GM18858 (cell line): ENCODE measurements around the gene GNG2.

Experiments
- ATAC-seq: cut with Tn5 transposase; IDR thresholded peaks from one replicate; pipeline ENCODE4 v1.9.1; 2021; ENCODE audit not compliant: unreplicated experiment

GNG2 gene

DNA sequence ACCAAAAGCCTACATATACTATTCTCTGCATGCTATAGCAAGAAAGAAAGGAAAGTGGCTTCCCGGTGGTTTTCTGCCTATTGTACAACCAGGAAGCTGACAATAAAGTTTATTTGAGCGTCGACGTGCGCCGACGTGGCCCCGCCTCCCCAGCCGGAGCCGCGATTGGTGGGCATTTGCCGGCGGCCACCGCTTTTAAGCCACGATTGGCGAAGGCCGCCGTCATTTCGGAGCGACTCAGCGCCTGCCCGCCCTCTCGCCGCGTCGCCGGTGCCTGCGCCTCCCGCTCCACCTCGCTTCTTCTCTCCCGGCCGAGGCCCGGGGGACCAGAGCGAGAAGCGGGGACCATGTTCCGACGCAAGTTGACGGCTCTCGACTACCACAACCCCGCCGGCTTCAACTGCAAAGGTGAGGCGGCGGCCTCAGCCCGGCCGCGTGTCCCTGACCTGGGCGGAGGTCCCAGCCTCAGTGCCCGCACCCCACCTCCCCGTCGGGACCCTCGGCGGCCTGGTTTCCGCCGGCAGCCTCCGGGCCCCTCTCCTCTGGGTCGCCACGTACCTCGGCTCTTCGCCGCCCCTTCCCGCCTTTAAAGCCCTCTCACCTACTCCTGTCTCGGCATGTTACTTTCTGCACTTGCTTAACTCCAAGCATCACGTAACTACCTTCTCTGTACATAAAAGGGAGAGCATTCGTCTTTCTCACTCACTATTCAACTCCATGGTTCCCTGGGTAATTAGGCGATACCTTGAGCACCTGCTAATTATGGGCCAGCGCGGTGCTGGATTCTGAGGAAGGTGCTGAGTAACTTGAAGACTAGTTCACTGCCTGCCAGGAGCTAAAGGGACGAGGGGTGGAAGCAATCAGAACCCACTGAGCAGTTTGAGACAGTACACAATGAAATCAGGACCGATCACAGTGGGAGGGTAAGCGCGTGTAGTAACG lies 129.2 kb downstream of the GNG2 start, which contains the start of gene RTRAF:
Gene RTRAF, plus strand, starts transcription at position 254 of the 942 bp plus-strand sequence. Its CDS starts 94 bp downstream, at position 348.
- peak; percentile 87 for ATAC-seq

DNA sequence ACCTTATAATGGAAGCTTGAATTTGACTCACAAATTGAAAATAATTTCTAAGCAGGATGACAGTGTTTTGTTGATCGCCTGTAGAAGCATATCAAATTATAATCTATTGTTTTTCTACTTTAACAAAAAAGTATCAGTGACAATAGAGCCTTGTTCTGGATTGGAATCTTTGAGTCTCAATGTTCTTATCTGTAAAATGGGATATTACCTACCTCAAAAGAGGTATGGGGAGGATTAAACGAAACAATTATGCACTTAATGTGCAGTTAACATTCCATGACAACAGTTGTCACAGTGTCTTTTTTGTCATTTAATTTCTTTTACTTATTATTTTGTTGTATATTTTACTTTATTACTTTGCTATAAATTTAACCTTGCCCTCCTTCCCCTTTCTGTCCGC lies 130.1 kb downstream of the GNG2 start:
- ATAC-seq = no peak

DNA sequence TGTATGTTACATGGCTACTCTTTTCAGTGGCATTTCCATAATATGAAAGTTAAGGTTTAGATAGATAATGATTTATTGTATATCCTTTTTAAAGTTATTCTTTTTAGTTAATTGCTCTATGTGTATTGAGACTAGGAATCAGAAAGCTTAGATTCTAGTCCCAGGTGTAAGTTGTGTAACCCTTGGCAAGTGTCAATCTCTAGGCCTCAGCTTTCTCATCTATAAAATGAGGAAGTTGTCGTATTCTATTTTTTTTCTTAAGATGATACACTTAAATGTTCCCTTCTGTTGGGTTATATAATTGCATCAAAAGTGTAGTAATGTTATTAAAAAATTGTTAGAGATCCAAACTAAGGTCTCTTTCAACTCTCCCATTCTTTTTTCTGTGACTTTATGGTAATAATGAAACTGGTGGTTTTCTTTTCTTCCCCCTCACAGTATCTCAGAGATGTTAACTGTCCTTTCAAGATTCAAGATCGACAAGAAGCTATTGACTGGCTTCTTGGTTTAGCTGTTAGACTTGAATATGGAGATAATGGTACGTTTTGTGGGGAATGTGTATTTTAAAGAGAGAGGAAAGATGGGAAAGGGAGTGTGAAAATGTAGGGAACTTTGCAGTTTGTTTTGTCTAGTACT lies 133.0 kb downstream of the GNG2 start:
- ATAC-seq = no peak

DNA sequence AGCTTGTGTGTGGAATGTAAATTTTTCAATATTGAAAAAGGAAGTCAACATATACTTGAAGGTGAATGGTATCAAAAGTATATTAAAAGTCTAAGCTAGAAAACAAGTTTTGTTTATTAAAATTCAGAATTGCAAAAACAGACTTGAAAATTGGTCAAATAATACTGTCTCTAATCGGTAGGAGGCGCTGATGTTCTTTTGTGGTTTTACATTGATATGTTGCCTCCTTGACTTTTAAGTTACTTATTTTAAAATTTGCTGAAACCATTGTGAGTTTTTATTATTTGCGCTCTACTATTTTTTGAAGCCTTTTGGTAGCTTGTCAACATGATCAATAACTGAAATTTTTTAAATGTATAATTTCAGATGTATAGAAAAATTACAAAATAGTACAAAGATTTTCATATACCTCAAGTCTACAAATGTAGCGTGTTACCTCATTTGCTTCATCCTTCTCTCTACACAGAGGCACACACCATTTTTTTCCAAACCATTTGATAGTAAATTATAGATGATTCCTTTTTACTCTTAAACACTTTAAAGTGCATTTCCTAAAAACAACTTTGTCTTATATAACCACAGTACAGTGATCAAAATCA lies 135.8 kb downstream of the GNG2 start:
- ATAC-seq = no peak

GRCh38 chr14:51998348-51998747 lies 137.9 kb downstream of the GNG2 start:
- no peak for ATAC-seq

DNA sequence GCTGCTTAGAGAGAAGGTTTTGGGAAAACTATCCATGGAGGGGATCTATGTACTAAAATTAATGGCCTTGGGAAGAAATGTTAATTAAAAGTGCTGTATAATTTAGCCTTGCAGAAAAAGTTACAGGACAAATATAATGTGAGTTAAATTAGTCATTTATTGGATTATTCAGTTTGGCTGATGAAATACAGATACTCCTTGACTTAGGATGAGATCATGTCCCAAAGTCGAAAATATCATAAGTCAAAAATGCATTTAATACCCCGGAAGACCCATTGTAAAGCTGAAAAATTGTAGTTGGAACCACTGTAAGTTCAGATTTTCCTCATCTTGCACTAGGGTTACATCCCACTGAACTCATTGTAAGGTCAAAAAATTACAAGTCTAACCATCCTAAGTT lies 138.7 kb downstream of the GNG2 start:
- ATAC-seq = no peak

- ATAC-seq = no peak
Observed at GRCh38 chr14:52000019-52000582, 139.7 kb downstream of the GNG2 start.

GRCh38 chr14:52000696-52001095 lies 140.3 kb downstream of the GNG2 start:
- no peak for ATAC-seq

DNA sequence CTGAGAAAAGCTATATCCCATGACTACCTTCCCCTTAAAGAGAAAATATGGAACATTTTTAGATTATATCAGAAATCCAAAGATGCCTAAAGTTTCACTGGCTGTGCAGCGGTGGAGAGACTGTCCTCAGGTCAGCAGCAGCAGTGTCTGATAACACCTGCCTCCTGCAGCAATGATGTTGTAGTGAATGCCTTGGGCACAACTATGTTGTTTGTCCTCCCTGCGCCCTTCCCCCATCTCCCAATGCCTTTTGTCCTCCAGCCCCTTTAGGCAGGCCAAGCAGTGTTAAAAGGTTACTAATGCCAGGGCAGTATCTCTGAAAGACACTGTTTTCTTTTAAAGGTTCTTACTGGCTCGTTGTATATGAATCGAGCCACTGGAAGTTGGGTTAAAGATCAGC lies 142.1 kb downstream of the GNG2 start:
- no peak for ATAC-seq

- ATAC-seq = no peak
Observed at GRCh38 chr14:52003324-52003723, 142.9 kb downstream of the GNG2 start.

DNA sequence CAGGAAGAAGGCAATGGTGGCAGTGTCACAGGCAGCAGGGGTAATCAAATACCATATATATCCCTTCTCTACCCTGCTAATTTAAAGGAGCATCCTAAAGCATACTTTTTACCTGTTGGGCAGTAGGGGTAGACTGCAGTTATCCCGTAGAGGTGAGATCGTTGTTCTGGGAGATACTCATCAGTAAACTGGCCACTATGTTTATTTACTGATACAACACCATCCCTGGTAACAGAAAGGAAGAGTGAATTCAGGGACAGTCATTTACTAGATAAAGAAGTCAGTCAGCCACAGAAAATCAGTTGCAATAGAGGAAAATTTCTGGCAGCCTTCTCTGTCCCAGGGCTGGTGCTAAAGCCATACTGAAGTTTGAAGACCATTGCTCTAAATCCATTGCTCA lies 145.2 kb downstream of the GNG2 start:
- no peak for ATAC-seq

DNA sequence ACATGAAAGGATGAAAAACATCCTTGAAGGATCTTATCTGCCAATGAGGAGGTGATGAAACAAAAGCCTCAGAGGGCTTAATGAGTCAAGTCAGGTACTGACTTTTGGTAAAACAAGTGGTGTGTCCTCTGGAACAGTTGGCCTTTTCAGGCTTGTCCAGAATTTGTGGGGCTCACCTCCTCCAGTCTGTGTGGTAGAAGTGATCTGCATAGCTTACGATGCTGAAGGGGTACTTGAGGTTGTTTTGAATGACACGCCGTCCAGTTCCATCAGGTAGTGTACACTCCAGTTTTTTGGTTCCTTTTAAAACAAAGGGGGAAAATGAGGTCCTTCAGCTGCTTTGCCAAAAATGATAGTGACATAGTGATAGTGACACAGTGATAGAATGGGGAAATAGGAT lies 145.9 kb downstream of the GNG2 start:
- no peak for ATAC-seq

DNA sequence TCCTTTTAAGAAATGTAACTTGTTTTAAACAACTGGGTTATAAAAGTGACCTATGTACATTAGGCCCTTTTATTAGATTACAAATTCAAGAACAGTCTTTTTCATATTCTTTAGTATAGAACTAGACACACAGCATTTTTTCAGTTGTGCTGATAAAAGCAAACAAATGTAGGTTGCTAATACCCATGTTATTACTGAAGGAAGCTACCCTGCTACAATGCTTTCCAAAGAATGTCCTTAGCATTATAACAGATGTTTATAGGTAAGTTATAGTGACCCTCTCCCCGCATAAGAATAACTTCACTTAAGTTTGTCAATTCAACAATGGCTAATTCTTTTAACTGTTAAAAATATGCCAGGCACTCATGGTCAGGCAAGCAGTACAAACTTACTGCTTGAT lies 146.8 kb downstream of the GNG2 start:
- no peak for ATAC-seq

DNA sequence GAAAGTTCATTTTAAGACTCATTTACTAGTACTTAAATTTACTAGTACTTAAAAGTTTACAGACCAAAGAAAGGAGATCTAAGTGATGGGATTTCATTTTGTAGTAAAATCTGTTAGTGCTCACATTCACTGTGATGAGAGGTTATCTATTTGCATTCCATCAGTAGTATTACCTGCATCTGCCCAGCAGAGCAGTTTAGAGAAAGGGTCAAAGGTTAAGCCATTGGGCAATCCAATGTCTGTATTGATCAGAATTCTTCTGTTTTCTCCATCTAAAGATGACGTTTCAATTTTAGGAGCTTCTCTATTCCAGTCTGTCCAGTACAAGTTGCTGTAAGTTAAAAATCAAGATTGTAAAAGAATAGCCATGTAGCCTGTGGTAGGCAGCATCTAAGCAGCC lies 147.2 kb downstream of the GNG2 start:
- ATAC-seq = no peak

GRCh38 chr14:52008136-52008535 lies 147.7 kb downstream of the GNG2 start:
- no peak for ATAC-seq

GRCh38 chr14:52010173-52010693 lies 149.8 kb downstream of the GNG2 start:
- ATAC-seq = no peak

DNA sequence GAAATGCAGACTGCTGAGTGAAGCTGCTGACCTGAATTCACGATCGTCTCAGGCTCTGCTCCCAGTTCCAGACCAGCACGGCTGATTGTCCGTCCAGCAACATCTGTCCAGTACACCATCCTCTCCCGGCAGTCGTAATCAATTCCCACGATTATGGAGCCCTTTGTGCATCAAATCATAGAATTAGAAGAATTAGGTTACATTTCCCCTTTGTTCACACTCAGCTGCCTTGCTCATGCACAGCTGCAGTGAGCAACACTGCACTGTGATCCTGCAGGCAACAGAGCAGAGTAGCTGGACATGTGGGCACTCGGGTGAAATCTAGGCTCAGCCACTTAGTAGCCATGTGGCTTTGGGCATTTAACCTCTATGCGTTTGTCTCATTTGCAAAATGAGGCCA lies 151.1 kb downstream of the GNG2 start:
- no peak for ATAC-seq

DNA sequence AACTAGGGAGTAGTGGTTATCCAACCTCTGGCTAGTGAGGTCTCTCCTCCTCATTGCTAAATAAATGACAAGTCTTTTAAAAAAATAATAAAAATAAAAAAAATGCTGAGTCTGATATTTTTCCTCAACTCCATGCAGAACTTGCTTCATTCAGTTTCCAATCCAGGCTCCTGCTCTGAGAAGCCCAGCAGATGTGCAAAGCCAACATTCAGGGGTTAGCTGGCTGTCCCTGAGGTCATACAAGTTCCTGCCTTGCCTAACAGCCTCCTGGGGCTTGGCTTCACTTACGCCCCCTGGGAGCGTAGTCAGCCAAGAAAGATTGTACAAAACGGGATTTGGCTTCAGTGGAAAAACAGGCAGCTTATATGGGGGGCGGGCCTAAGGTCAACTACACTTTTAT lies 152.2 kb downstream of the GNG2 start:
- no peak for ATAC-seq

DNA sequence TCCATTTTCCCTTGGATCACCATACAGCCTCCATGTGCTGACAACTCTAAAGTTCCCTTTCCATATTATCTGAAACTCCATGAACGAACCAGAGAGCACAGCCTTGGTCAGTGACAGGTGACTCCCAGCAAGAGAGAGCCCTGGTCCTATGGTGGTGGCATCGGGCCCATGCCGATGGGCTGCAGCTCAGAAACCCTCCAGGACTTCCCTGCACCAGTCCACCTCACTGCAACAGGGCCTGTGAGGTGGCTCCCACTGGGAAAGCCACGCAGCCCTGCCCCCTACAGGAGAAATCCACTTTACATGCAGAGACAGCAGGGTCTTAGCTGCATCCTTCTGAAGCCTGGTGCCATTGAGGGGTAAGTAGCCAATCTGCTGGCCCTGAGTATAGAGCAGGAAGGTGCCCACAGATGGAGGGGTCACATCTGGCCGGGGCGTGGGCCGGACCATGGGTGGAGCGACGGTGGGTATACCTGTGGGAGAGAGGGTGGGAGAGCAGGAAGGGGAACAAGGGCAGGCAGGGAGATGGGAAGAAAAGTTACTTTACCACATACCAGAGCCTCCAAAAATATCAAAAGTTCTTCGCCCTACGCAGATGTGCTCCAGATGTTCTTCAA lies 153.7 kb downstream of the GNG2 start:
- no peak for ATAC-seq

DNA sequence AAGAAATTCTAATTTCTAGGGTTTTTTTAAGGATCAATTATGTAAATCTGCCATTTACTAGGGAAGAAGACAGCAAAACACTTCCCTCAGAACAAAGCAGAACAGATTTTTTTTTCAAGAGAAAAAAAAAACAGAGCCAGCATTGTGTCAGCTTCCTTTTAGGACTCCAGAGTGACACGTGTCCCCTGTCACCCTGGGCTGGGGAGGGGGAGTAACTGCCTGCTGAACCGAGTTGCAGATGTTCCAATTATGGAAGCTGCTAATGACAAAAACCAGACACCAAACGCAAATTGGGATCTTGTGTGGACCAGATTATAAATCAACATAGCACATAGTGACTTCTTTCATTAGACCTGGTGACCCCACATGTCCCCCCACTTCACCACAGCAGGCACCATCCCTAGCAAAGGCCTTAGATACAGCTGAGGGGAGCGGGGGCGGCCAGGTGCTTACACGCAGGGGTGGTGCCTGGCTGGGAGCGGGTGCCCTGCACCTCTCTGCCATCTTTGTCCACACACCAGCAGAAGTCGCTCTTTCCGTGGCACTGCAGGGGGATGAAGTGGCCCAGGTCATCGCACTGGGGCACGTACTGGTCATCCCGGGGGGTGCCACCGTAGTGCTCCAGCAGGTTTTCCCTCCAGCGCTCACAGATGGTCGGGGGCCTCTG lies 154.3 kb downstream of the GNG2 start:
- no peak for ATAC-seq
